ENCODE data around the gene CENPF. TPM values are rescaled to one million over a fixed set of nuclear protein-coding genes. Genes with fewer than 3 reads are reported as not detected.

The CENPF gene
- total and polyA plus RNA-seq, 11 donors = 0.04 to 8.8 (median 0.70) TPM

- H3K27ac ChIP-seq = no peak overlapping the region
- 81 to 94% (median 92%) methylated on average over 1 of the region's 1 CpG for WGBS, 4 donors
- DNase-seq (no peak), ATAC-seq (no peak)
- peaks cover 0 to 12% (median 0%) of the 10 kb centered on the region in 9 donors for H3K36me3 ChIP-seq
- intact Hi-C loops (cut with DNase I) = loop anchor here in 3 of 10 donors (10.0 kb wide), 2 partner anchors 409 to 901 kb away; no protein-coding TSS in a partner anchor
- peaks cover 0 to 5% (median 0%) of the 10 kb centered on the region in 12 donors for H3K4me1 ChIP-seq
- TF ChIP-seq POLR2A (IDR thresholded peaks at IDR 0.05) (no peak), CTCF (IDR thresholded peaks at IDR 0.05) (no peak)
- H3K4me3 ChIP-seq = no peak overlapping the region
- peaks cover 0 to 6% (median 0%) of the 10 kb centered on the region in 12 donors for H3K9me3 ChIP-seq
- no peaks in the 10 kb centered on the region for H3K27me3 ChIP-seq
Observed at GRCh38 chr1:214623430-214623829, 20.4 kb downstream of the CENPF start.

- intact Hi-C loops (cut with DNase I) = loop anchor here in 3 of 10 donors (5.0 to 10.0 kb wide), 3 partner anchors 427 to 895 kb away; no protein-coding TSS in a partner anchor
- WGBS, 4 donors = 84 to 96% (median 93%) methylated on average over 4 of the region's 4 CpGs
- Histone ChIP-seq H3K36me3 (peaks cover 0 to 25% (median 0%) of the 10 kb centered on the region in 9 donors), H3K27me3 (no peaks in the 10 kb centered on the region), H3K4me3 (no peak overlapping the region), H3K4me1 (peaks cover 0 to 5% (median 0%) of the 10 kb centered on the region in 12 donors), H3K27ac (no peak overlapping the region), H3K9me3 (no peaks in the 10 kb centered on the region)
- TF ChIP-seq CTCF (IDR thresholded peaks at IDR 0.05) (no peak), POLR2A (IDR thresholded peaks at IDR 0.05) (no peak)
- DNase-seq (no peak), ATAC-seq (no peak)
Observed at GRCh38 chr1:214632091-214632490, 29.1 kb downstream of the CENPF start.

GRCh38 chr1:214633686-214634085 lies 30.7 kb downstream of the CENPF start:
- DNase-seq = no peak
- no peaks in the 10 kb centered on the region for H3K9me3 ChIP-seq
- H3K36me3 ChIP-seq = peaks cover 0 to 25% (median 0%) of the 10 kb centered on the region in 9 donors
- TF ChIP-seq CTCF (IDR thresholded peaks at IDR 0.05) (no peak), POLR2A (IDR thresholded peaks at IDR 0.05) (no peak)
- intact Hi-C loops (cut with DNase I) = loop anchor here in 3 of 10 donors (5.0 to 10.0 kb wide), 3 partner anchors 429 to 894 kb away; no protein-coding TSS in a partner anchor
- no peaks in the 10 kb centered on the region for H3K27me3 ChIP-seq
- H3K4me1 ChIP-seq = no peaks in the 10 kb centered on the region
- no peak overlapping the region for H3K4me3 ChIP-seq
- no peak for ATAC-seq
- 85 to 92% (median 88%) methylated on average over 5 of the region's 5 CpGs for WGBS, 4 donors
- no peak overlapping the region for H3K27ac ChIP-seq

GRCh38 chr1:214634267-214634666 lies 31.3 kb downstream of the CENPF start:
- DNase-seq = no peak
- ATAC-seq = no peak
- no peak for TF ChIP-seq CTCF (IDR thresholded peaks at IDR 0.05)
- no peak for TF ChIP-seq POLR2A (IDR thresholded peaks at IDR 0.05)
- Histone ChIP-seq H3K27me3 (no peaks in the 10 kb centered on the region), H3K9me3 (no peaks in the 10 kb centered on the region), H3K4me3 (no peak overlapping the region), H3K27ac (no peak overlapping the region), H3K4me1 (no peaks in the 10 kb centered on the region), H3K36me3 (peaks cover 0 to 25% (median 0%) of the 10 kb centered on the region in 9 donors)
- intact Hi-C loops (cut with DNase I) = loop anchor here in 3 of 10 donors (5.0 to 10.0 kb wide), 3 partner anchors 429 to 893 kb away; no protein-coding TSS in a partner anchor

All from heart left ventricle (tissue), 16 donors.